HTR-8/SVneo (cell line): Measurements from ENCODE around the gene BCR.

ENCODE experiments used
- DNase-seq: peaks from one replicate; pipeline ENCODE4 v3.0.0; 2011; ENCODE audit warnings: low spot score, mixed read lengths; ENCODE audit not compliant: insufficient read length
- FAIRE-seq: peaks from 2 replicates; lab custom pipeline; 2011; peaks lifted over from hg19 to GRCh38; lab: Jason Lieb, UNC

The BCR gene

DNA sequence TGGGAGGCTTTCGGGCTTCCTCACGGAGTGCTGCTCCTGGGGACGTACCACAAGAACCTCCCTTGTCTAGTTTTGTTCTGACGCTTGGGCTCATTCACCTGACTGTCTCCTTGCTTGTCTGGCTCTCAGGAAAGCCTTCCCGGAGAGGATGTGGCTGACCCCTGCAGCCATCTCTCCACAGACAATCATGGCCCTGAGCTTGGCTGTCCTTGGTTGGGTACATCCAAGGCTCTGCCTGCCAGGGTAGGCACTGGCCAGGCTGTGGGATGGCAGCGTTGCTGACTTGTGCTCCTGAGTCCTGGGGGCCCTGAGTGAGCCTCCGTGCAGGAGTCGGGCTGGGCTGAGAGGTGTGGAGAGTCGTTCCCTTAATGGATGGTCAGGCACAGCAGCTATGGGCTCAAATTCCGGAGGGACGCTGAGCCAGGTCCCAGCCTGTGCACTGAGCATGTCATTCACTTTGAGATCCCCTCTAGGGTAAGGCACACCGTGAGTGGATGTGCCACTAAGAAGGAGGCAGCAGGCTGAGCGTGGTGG lies 32.8 kb downstream of the BCR start:
- DNase-seq, result no peak
- no peak for FAIRE-seq

DNA sequence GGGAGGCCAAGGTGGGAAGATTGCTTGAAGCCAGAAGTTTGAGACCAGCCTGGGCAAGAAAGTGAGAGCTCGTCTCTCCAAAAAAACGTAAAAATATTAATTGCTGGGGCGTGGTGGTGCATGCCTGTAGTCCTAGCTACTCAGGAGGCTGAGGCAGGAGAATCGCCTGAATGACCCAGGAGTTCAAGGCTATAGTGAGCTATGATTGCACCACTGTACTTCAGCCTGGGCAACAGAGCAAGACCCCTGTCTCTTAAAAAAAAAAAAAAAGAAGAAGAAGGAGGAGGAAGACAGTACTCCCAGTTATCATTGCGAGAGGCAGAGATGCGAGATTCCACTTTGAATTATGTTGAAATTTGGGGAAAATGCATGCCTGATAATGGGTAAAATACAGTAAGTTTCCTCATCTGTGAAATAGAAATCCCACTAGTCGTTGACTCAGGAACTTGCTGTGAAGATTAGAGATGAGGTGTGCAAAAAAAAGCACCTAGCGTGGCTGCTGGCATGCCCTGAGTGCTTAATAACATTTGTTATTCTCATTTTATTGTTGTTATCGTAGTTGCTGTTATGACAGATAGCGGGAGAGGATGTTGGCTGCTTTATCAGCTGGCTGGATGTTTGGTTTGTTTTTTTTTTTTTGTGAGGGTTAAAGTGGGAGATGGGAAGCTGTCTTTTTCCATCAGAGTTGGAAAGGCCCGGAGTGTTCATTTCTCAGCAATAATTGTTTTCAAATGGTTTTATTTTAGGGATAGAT lies 33.4 kb downstream of the BCR start:
- no peak for FAIRE-seq
- DNase-seq, result no peak

- FAIRE-seq (no peak), DNase-seq (no peak)
Measured at GRCh38 chr22:23214398-23214797, 34.1 kb downstream of the BCR start.

GRCh38 chr22:23215294-23216241 lies 35.3 kb downstream of the BCR start:
- no peak for DNase-seq
- FAIRE-seq, result no peak

GRCh38 chr22:23216461-23217170 lies 36.3 kb downstream of the BCR start:
- no peak for DNase-seq
- FAIRE-seq, result no peak

GRCh38 chr22:23217171-23218052 lies 37.1 kb downstream of the BCR start:
- no peak for FAIRE-seq

DNA sequence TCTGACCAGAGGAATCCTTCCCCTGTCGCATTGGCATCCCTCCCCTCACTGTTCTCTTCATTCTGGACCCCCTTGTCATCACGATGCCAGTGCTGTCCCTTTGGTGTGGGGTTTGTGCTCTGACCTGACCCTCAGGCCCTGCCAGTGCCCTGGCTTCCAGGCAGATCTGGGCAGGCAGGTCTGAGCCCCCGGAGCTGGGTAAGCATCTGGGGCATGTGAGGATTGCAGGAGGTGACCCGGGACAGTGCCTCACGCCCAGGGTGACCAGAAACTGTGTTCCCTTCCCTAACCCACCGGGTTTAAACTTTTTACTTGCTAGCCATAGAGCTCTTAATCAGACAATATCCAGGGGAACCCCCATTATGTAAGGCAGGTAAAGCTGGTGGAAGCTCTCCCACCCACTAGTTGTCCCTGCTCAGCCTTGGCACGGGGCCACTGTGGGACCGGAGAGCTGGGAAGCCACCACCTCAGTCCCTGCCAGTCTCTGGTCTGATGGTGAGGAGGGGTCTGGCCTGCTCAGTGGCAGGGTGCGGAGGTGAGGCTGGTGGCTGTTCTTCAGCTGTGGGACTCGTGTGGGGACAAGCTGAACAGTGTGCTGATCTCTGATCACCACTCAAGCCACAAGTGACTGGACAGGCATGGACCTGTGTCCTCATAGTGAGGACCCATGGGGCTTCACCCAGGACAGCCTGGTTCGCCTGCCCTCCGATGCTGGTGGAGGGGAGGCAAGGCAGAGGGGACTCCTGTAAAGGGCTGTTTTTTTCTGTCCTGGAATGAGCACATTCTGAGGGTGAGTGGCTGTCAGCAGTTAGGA lies 38.0 kb downstream of the BCR start:
- DNase-seq, result no peak
- no peak for FAIRE-seq

More at GRCh38 chr22:23217171-23218052, 37.1 kb downstream of the BCR start:
- DNase-seq, result no peak

- DNase-seq, result no peak
- no peak for FAIRE-seq
Measured at GRCh38 chr22:23218867-23219251, 38.5 kb downstream of the BCR start.

GRCh38 chr22:23219317-23219716 lies 39.0 kb downstream of the BCR start:
- FAIRE-seq, result no peak
- no peak for DNase-seq

DNA sequence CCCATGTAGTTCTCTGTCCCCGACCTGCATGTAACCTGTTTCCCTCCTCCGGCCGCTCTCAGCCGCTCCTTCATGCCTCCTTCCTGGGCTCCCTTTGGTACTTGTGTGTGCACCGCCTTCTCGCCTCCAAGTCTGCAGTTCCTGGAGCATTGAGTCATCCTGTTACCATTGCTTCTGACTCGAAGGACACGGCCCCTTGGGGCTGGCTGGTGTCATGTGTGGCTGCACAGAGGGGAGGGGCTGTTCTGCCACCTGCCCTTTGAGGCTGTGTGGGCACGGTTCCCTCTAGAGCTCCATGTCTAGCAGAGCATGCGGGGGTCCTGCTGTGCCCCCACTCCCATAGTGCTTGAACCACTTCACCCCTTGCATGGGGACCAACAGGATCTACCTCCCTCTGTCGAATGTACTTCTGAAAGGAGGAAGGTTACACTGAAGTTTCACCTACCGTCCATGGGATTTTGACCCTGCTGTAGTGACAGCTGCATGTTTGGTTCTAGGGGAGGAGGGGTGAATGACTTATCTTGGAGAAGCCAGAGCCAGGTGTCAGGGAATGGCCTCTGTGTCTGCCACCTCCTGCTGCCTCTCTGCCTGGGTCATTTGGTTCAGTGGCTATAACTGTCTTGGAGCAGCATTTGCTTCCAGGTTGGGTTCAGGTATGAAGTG lies 39.6 kb downstream of the BCR start:
- DNase-seq, result no peak
- no peak for FAIRE-seq

GRCh38 chr22:23220485-23221350 lies 40.4 kb downstream of the BCR start:
- no peak for FAIRE-seq
- no peak for DNase-seq

DNA sequence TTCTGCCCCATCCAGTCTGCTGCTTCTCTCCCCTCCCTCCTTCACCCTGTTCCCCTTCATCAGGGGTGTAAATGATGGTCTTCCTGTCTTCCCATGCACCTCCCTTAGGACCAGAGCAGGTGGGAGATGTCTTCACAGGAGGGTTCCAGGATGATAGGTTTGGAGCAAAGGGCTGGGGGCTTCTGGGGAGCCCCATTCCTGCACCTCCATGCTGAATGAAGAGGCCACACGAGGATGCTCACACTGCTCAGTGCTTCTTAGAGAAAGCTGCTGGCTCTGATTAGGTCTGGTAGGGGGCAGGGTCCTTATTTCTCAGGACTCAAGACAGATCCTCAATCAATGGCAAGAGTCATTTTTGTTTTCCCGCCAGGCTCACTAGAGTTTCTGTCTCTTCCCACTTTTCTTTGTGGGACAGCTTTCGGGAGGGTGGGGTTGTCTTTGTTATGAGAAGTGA lies 41.1 kb downstream of the BCR start:
- FAIRE-seq (no peak), DNase-seq (no peak)

DNA sequence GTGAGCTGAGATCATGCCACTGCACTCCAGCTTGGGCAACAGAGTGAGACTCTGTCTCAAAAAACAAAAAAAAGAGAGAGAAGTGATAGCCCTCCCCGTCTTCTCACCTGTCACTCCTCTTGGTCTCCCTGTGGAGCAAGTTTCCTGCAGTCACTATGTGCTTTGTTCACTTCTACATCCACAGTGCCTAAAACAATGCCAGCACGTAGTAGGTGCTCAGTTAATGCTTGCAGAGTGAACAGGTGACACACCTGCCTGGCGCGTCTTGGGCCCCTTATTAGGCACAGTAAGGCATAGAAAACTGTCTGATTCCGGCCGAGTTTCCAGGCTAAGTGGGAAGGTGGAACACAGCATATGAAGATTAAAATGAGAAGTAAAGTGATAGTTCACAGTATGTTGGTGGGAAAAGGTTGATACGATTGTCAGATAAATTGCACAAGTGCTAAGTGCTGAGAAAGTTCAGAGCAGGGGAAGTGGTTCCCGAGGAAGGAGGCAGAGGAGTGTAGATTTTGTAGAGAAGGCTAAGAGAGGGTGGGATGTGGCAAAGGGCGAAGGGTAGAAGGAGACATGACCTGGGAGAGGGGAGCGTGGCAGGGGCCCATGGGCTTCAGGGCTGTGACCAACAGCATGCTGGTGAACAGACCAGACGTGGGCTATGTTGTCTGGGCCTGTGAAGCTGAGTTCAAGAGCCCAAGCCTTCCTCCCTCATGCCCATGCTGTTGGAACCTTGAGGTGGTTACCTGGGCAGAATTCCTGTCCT lies 41.9 kb downstream of the BCR start:
- FAIRE-seq, result no peak
- no peak for DNase-seq

GRCh38 chr22:23222793-23223568 lies 42.7 kb downstream of the BCR start:
- FAIRE-seq (no peak), DNase-seq (no peak)

DNA sequence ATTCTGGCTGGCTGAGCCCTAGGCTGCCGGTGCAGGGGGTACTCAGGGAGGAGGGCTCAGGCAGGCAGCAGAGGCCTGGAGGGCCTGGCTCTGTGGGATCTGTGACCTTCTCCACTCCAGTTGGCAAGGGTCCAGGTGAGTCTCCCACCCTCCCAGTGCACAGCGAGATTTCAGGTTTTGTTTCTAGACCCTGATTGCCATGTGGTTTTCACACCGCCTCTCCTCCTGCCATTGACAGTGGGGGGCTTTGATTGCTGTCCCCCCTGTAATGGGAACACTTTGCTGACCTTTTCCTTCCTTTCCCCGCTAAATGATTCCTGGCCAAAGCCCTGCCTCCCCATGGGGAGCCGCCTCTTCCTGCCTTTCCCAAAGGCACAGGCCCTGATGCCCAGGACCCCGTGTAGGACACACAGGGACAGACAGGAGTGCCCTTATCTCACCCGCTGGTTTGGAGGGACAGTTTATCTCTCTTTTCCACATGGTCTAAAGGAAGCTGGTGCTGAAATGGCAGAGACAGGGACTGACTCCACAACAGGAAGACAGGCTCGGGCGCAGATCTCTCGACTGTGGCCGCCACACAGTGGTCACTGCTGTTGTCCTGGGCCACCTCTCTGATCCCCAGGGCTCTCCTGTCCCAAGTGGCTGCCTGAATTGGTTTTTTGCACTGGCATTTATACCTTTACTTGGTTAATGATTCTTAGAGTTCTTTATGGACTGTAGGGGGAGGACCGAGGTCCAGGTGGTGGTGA lies 43.4 kb downstream of the BCR start:
- FAIRE-seq (no peak), DNase-seq (no peak)
